ENCODE measurements around the gene SPEG.

- TF ChIP-seq EZH2 (IDR thresholded peaks at IDR 0.05; ENCODE audit: insufficient read depth, low read length) = no peak
- no peak for TF ChIP-seq CTCF (IDR thresholded peaks at IDR 0.05; ENCODE audit: insufficient read depth, low read depth, low read length)
These were observed 39.0 kb upstream of the SPEG start for GRCh38 chr2:219395609-219396008.
